Left colon (tissue), 2 donors: ENCODE measurements around the gene RREB1. TPM values are rescaled to one million over a fixed set of nuclear protein-coding genes. Genes with fewer than 3 reads are reported as not detected.
A peak's percentile ranks its signal among the peaks of the same experiment; 100 is the strongest.

Experiments
- ATAC-seq: fragments of 200-7000 bp; cut with Tn5 transposase; one replicate; pipeline ENCODE4 v1.9.1; 2020; ENCODE audit warnings: mild to moderate bottlenecking, moderate library complexity
- DNase-seq, 2 donors: peaks; one replicate each; pipeline ENCODE4 v3.0.0-alpha.2; 2020
- intact Hi-C, 2 donors: fragments of 100-400 bp; cut with DNase I in 1 of 2; cut with micrococcal nuclease in 1 of 2; formaldehyde crosslinking; loops; one replicate each; pipeline versions ENCODE4 v1.11.2 to v1.14.0; 2022; cut with DNase I, micrococcal nuclease
- total RNA-seq, 2 donors: library from RNA; stranded (reverse); fragmentation: NEBNext Ultra II Directional; extraction: Animal tissue kit (Norgen Biotek cat#: 25700); gene quantifications; one replicate each; pipeline ENCODE4 v1.2.1, GENCODE V29; 2021
- donor health status: DM: no; HTN: no; CAD: no.
- donor health status: DM: yes; HTN: yes; CAD: no.

The RREB1 gene
- total RNA-seq, 2 donors from 2014 or later: 76.9 to 101 TPM

DNA sequence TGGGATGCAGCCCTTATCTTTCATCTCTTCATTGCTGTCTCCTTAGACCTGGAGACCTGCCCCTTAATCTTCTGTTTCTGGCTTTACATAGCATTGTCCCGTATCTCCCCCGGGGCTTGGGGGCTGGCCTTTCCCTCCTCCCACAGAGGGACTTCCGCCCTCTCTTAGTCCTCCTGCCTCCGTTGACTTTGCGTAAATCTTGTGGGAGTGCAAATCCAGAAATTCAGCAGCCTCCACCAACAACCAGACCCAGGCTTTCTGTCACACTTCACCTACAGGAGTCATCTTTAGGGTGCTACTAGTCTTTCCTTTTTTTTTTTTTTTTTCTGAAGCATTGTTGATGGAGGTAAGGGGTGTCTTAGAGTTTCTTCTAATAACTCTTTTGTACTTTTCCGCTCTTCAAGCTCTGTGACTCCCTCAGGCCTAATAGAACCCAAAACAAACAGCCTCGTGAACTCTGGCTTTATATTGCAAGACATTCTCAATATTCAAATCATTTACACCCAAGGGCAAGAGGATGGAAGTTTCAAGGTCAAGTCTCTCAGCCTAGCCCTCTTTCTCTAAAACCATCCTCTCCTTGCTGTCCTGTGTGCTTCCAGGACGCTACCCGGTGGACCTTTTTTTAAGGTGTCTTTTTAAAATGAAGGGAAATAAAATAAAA lies 66.2 kb downstream of the RREB1 start:
- intact Hi-C loops: no loop called here
- ATAC-seq (no peak), DNase-seq (no peak)

DNA sequence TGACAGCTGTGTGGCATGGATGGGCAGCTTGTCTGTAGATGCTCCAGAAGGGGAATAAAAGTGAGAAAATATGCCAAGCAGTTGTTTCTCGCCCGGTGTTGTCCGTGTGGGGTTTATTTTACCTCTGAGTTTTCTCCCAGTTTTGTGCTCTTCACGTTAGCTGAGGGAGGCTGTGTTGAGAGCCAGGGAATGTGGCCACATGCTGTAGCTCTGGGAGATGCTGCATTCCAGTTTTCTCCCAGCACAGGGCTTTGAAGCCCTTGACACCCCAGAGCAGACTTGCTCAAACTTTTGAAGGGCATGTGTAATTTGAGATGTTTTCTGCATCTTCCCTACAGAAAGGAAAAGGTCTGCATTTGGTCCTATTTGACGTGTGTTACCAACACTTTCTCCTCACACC lies 67.7 kb downstream of the RREB1 start:
- intact Hi-C loops: no loop called here
- ATAC-seq: no peak
- no peak for DNase-seq

DNA sequence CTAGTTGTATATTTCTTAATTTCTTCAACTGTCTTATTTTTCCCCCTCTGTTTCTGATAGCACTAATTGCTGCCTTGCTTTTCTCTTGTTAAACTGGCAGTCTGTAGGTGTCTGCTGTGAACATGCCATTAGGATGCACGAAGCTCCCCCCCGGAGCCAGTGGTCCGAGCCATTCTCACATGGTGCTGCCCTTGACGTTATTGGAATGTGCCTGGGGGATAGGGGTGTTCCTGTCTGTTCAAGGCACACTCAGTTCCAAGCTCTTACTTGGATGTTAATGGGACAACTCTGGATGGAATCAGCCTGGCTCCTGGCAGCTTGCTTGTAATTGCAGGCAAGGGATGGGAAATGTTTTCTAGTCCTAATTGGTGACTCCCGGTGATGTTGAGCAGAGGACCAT lies 68.4 kb downstream of the RREB1 start:
- intact Hi-C loops: no loop called here

DNA sequence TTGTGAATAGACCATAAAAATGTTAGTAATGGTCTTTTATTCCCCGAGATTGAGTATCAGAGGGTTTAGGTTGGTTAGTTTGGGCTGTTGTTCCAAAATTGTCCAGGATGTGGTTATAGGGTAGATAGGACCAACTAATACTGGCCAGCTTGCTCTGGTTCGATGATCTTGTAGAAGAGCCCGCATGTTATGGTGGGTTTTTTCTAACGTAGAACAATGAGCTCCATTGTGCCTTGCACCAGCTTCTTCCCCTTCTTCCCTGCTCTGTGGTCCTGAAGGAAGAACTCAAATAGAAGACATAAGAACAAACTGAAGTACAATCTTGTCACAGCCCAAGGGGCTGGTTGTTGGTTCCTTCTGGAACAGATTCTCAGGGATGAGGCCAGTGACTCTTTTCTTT lies 70.5 kb downstream of the RREB1 start:
- intact Hi-C loops: no loop called here
- ATAC-seq: no peak
- DNase-seq: no peak

More for the DNA sequence above, 68.4 kb downstream of the RREB1 start:
- DNase-seq (no peak), ATAC-seq (no peak)

DNA sequence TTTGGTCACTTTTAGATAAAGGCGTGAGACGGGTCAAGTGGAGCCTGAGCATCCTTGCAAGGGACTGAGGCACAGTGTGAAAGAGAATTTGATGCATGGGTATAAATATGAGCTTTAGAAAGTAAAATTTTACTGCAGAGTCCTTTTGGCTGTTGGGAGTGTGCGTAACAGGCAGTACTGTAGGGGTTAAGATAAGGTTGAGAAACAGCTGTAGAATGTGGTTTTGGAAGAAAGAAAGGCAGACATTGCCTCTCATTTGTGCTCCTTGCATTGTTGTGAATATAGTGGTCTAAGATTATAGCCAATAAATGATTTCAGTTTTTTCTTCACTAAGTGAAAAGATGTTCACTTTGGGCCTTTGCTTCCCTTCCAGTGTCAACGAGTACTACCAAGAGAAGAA lies 73.0 kb downstream of the RREB1 start:
- intact Hi-C loops: no loop called here
- no peak for DNase-seq
- ATAC-seq: no peak

DNA sequence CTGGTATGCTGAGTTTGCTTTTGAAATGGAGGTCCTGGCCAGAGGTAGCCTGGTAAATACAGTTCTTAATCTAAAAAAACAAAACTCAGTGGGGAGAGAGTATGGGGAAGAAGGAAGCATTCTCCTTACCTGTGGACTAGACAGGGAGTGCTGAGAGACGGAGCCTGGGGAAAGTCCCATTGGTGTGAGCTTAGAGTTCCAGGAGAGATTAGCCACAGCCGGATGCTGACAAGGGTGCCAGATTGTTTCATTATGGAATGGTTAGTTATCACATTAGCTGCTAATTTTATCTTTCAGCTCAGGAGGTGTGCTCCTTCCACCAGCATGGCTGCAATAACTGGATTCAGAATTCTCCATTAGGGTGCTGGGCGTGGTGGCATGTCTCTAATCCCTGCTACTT lies 75.9 kb downstream of the RREB1 start:
- DNase-seq (no peak), ATAC-seq (peak; percentile 39)
- intact Hi-C loops: no loop called here

DNA sequence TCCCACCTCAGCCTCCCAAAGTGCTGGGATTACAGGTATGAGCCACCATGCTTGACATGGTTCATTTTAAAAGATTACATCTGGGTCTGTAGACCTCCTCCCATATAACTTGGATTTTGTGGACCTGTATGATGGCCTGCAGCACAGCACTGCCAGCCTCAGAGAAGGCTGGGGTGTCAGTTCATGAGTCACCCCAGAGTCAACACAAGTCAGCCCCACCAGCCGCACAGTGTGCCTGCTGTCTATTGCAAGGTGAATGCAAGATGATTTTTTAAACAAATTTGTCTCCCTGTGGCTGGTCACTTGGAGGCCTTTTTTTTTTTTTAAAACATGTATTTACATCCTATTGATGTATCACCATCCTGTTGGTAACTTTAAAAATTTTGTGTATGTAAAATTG lies 76.7 kb downstream of the RREB1 start:
- no peak for ATAC-seq
- intact Hi-C loops: no loop called here

DNA sequence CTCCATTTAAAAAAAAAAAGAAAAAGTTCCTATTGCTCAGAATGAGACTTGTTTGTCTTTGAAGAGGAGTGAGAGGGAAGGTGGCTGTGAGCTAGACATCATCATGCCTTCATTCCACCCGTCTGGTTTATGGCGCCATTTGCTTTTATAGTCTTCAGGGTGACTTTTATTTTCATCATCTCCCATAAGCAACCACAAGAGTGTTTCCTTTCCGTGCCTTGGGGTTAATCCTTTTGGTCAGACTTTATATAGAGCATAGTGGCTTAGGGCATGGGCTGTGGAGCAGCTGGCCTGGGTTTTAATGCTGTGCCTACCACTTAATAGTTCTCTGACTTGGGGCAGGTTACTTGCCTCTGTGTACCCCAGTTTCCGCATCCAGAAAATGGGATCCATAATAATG lies 77.8 kb downstream of the RREB1 start:
- ATAC-seq: peak; percentile 90
- intact Hi-C loops: no loop called here
- no peak for DNase-seq

More for the DNA sequence above, 76.7 kb downstream of the RREB1 start:
- DNase-seq: no peak

DNA sequence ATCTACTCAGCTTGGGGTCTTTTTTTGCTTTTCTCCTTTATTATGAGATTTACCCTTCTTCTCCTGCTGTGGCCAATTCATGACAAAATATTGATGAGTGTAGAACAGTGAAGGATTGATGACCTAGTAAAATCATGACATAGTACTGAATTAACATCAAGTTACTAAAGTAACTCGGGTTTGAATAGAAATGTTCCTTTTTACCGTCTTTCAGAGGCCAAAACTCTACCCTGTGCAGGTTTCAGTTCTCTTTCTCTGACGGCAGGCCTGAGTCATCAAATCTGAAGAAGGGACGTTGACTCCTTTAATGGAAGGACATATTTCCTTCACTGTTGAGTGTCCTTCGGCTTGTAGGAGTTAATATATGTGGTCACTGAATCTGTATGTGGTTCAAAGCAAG lies 80.7 kb downstream of the RREB1 start:
- no peak for ATAC-seq
- intact Hi-C loops: no loop called here

DNA sequence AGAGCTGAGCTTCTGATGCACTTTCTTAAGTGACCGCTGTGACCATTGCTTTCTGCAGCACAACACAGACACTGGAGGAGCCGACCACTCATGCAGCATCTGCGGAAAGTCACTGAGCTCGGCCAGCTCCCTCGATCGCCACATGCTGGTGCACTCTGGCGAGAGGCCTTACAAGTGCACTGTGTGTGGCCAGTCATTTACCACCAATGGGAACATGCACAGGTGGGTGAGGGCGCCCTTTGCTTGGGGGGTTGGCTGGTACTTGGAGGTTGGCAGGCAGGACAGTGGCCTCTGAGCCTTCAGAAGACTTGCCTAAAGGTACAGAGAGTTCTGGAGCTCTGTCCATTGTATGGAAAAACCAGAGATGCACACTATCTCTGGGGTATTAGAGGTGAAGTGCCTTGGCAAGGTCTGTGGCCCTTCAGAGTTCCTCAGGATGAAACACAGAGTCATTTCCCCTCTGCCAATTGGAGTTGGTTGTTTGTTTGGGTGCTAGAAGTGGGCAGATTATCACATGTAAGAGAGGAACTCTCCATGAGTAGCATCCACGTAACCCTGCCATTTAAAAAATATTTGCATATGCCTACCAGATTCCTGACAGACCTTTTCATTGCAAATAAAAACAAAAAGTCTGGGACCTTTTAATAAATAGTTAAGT lies 81.5 kb downstream of the RREB1 start:
- DNase-seq (no peak), ATAC-seq (no peak)
- intact Hi-C loops: no loop called here

More for the DNA sequence above, 80.7 kb downstream of the RREB1 start:
- DNase-seq: no peak

DNA sequence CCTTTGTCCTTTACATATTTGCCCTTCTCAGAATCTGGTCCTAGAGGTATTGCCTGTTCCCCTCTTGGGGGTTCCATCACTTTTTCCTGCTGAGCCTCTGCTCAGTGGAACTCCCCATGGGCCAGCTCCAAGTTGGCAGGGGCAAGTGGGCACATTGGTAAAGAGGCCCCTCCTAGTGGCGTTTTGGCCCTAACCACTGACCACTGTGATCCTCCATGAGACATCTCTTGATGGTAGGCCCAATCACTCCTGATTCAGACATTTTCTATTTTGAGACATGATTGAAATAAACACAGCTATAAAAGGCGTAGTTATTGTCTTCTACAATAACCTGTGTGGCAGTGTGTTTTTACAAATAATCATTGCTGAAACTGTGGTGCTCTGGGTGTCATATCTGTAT lies 83.0 kb downstream of the RREB1 start:
- DNase-seq: no peak
- ATAC-seq: no peak
- intact Hi-C loops: no loop called here

DNA sequence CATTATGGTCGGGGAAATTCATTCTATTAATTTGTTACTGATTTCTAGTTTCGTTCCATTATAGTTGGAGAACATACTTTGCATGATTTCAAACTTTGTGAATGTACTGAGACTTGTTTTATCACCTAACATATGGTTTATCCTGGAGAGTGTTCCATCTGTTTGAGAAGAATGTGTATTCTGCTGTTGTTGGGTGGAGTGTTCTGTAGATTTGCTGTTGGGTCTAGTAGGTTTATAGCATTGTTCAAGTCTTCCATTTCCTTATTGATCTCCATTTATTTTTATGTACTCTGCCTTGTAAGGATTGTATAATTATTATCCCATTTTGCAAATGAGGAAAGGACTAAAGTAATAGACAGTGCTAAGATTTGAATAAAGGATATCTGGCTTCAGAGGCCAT lies 85.4 kb downstream of the RREB1 start:
- intact Hi-C loops: no loop called here
- ATAC-seq: peak; percentile 82
- no peak for DNase-seq

DNA sequence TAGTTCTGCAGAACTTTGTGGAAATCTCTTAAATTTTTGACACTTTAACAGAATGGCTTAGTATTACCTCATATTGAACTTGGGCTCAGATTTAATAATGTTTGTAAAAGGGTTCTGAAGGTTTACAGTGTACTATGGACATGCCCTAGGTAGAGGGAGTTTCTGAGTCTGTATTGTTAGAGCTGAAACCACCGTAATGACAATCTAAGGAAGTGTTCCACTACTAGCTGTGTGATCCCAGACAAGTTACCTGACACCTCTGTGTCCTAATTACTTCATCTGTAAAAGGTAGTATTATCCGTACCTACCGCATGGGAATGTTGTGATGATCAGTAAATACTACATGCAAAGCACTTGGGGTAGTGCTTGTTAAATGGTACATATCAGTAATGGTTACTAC lies 86.9 kb downstream of the RREB1 start:
- ATAC-seq (peak; percentile 44), DNase-seq (no peak)
- intact Hi-C loops: no loop called here

DNA sequence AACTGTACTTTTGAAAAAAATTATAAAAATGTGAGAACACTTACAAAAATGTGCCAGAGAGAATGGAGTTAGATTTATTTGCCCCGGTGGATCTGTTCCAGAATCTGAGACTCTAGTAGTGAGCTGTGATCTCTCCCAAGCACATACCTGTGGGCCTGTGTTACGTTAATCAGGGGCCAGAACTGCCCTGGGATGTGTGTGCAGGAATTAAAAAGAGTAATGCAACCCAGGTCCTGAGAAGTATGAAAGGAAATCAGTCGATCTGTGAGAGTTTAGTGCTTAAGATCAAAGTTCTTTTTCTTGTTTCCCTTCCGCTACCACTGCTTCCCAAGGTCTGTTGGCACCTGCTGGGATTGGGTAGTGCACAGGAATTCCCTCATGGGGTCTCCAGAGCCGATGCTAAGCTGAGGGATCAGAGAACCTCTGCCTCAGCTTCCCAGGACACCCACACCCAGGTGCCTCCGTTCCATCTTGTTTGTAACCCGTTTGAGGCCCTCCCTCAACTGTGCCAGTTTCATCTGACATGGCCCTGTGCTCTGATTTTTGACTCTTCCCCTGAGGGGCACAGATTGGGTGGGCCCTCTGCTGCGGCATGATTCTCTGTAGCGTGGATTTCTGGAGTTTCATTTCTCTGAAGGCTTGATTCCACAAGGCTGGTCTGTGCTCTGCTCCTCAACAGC lies 87.7 kb downstream of the RREB1 start:
- intact Hi-C loops: no loop called here
- peak; percentile 67 for ATAC-seq
- peak in 1 of 2 donors; percentile 28 for DNase-seq

DNA sequence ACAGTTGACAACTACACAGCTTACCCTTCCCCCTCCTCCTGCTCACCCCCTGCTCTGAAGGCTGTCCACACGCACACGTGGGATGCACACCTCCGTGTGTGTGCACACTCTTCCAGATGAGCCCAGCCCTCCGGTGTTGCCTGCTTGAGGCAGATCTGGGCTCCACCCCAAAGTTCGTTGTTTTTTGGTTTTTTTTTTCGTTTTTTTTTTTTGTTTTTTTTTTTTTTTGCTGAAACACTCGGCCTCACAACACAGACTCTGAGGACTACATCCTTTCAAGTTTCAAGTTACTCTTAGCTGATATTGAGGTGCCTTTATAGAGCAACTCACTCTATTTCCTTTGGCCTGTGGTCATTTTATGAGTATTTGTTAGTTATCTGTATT lies 88.2 kb downstream of the RREB1 start:
- peak; percentile 42 to 49 for DNase-seq
- ATAC-seq: peak; percentile 51
- intact Hi-C loops: no loop called here

DNA sequence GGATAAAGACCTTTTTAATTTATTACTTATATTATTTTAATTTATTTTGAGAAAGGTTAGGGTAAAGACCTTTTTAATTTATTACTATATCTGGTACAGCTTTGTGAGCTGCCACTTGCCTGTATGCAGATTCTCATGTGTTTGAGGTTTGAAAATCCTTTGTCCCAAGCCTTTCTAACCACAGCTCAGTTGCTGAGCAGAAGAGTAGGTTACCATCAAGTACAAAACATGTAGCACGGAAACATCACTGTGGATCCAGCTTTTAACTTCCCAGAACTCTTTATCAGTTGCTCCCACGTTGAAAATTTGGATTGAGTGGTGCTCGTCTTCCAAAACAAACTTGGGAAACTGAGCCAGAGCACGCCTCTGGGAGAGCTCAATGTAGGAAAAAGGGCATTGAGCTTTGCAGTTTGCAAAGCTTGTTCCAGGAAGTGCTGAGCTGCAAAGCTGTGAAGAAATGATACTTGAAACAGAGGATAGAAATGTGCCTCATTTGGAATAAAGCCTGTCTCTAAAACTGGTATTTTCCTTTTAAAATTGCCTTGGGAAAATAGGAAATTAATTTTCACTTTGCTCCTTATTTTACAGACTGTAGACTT lies 89.0 kb downstream of the RREB1 start:
- DNase-seq: no peak
- ATAC-seq: no peak
- intact Hi-C loops: no loop called here

DNA sequence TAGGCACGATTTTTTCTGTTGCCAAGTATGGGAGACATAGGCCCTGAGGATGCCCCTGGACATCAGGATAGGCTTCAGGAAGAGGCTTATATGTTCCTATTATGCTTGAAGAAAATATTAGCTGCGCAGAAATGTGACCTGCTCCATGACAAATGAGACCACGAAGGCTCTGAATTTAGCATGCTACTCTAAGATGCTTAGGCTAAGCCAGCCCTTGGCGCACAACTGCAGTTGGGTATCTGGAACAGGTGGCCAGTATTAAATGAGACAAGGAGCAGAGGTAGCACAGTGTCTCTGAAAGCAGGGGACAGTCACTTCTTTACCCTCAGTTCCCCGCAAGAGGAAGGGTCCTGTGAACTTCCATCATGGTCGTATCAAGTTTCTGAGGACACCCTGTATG lies 90.0 kb downstream of the RREB1 start:
- DNase-seq (no peak), ATAC-seq (no peak)

DNA sequence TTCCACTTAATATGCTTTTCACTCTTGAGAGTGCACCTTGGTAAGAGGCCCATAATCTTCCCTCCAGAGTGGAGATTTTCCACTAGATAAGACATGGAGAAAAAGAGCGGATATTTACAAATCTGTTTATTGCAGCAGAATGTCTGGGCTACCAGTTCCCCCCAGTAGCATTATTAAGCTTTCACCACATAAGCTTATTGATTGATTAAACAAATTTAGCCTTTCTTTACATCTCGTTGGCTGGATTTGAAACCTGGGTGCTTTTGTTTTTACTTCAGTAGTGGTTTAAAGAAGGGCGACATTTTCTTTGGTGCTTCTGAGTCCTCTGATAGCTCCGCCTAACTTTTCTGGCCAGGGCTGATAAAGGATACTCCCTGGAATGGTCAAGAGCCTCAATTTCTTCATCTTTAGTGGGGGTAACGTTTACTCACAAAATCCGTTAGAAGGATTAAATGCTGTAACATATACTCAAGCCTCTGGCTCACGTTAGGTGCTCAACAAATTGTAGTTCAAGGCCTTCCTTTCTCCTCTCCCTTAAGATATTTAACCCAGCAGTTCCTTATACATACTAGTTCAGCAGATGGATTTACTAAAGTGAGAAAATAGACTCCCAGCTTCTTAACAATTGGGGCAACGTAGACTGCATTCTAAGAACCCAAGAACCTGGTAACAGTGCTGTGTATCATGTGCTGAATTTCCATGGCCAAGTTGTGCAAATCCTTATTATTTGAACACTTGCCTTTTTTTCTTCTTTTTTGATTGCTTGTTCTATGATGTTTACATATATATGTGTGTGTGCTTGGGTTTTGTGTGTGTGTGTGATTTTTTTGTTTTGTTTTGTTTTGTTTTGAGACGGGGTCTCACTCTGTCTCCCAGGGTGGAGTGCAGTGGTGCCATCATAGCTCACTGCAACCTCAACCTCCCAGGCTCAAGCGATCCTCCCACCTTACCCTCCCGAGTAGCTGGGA lies 91.4 kb downstream of the RREB1 start:
- no peak for ATAC-seq
- DNase-seq: no peak
- intact Hi-C loops: no loop called here

More for the DNA sequence above, 90.0 kb downstream of the RREB1 start:
- intact Hi-C loops: no loop called here
